IPS-18a (cell line): ENCODE results near the gene ARHGAP19.

Experiments
- H3K27ac ChIP-seq: one replicate; pipeline ENCODE4 v1.5.1; 2013; ENCODE audit warnings: low read length
- H3K27me3 ChIP-seq: one replicate; pipeline ENCODE4 v1.6.1; 2013; ENCODE audit warnings: mild to moderate bottlenecking, low read length; ENCODE audit not compliant: control insufficient read depth, insufficient read depth
- H3K36me3 ChIP-seq: one replicate; pipeline ENCODE4 v1.6.1; 2013; ENCODE audit warnings: low read depth, low read length; ENCODE audit not compliant: control insufficient read depth
- H3K4me1 ChIP-seq: one replicate; pipeline ENCODE4 v1.6.1; 2013; ENCODE audit warnings: low read depth, low read length; ENCODE audit not compliant: control insufficient read depth
- H3K4me3 ChIP-seq: one replicate; pipeline ENCODE4 v1.5.1; 2013; ENCODE audit warnings: low read length
- H3K9ac ChIP-seq: one replicate; pipeline ENCODE4 v1.6.1; 2013; ENCODE audit warnings: mild to moderate bottlenecking, low read length, moderate library complexity
- H3K9me3 ChIP-seq: one replicate; pipeline ENCODE4 v1.6.1; 2013; ENCODE audit warnings: low read depth, low read length; ENCODE audit not compliant: control insufficient read depth

Gene ARHGAP19

DNA sequence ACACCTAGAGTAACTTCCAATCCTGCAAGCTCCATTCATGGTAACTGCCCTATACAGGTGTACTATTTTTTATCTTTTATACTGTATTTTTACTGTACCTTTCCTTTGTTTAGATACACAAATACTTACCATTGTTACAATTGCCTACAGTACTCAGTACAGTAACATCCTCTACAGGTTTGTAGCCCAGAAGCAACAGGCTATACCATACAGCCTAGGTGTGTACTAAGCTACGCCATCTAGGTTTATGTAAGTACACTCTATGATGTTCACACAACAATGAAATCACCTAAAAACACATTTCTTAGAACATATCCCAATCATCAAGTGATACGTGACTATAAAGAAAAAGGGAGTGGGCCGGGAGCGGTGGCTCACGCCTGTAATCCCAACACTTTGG lies 53.6 kb downstream of the ARHGAP19 start:
- Histone ChIP-seq H3K27ac (no peak overlapping the region), H3K4me1 (no peaks in the 10 kb centered on the region), H3K9me3 (no peaks in the 10 kb centered on the region), H3K36me3 (peaks cover 22% of the 10 kb centered on the region), H3K27me3 (no peaks in the 10 kb centered on the region), H3K4me3 (no peak overlapping the region), H3K9ac (no peak overlapping the region)

DNA sequence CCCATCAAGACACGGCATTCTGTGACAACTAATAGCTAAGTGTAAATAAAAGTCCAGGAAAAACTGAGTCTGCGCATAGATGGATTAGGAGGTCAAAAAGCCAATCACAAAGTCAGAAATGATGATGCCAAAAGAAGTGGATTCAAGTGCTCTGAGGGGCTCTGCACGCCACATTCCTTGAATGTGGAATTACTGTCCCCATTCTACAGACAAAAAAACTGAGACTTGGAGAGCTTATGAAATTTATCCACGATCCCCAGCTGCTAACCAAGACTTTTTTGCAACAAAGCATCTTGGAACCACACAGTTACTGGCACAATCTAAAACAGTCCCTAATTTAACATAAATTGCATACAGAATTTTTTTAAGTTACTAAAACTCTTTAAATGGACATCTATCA lies 57.1 kb downstream of the ARHGAP19 start:
- peaks cover 11% of the 10 kb centered on the region for H3K36me3 ChIP-seq
- H3K4me3 ChIP-seq = no peak overlapping the region
- H3K27ac ChIP-seq = no peak overlapping the region
- H3K9me3 ChIP-seq = no peaks in the 10 kb centered on the region
- H3K4me1 ChIP-seq = no peaks in the 10 kb centered on the region
- no peaks in the 10 kb centered on the region for H3K27me3 ChIP-seq
- H3K9ac ChIP-seq = no peak overlapping the region

DNA sequence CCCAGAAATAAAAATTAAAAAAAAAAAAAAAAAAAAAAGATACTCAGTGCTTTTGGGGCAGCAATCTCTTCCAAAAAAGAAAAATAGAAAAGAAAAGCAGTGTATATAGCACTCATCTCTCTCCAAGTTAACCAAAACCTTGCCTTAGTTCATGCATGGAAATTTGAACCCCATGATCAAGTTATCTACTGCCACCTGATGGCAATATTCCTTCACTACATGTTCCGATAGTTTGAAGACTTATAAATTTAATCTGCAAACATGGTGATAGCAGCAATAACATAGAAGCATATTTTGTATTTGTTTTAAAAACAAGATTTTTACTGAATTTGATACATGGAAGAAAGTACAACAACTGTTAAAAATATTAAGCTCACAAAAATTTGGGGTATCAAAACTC lies 58.0 kb downstream of the ARHGAP19 start:
- no peaks in the 10 kb centered on the region for H3K4me1 ChIP-seq
- H3K27ac ChIP-seq = no peak overlapping the region
- no peaks in the 10 kb centered on the region for H3K9me3 ChIP-seq
- H3K4me3 ChIP-seq = no peak overlapping the region
- H3K27me3 ChIP-seq = no peaks in the 10 kb centered on the region
- H3K9ac ChIP-seq = no peak overlapping the region
- peaks cover 20% of the 10 kb centered on the region for H3K36me3 ChIP-seq

DNA sequence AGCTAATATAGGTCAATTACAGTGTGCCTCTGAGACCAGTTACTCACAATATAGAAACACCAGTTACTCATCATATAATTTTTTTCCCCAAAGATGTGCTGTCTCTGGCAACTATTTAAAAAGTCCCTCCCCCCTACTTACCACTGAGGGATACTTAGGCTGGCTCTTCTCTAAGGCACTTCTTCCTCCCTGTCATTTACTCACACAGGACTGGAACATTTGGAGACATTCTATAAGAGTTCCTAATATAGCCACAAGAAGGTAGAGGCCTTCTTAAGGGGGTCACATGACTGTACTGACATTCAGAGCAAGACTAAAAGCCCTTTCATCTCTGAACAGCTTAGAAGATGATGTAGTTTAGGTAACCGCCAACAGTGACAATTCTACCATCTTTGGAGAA lies 62.3 kb downstream of the ARHGAP19 start:
- no peaks in the 10 kb centered on the region for H3K27me3 ChIP-seq
- H3K36me3 ChIP-seq = peaks cover 26% of the 10 kb centered on the region
- no peak overlapping the region for H3K9ac ChIP-seq
- no peaks in the 10 kb centered on the region for H3K4me1 ChIP-seq
- no peak overlapping the region for H3K27ac ChIP-seq
- H3K4me3 ChIP-seq = no peak overlapping the region
- H3K9me3 ChIP-seq = no peaks in the 10 kb centered on the region

DNA sequence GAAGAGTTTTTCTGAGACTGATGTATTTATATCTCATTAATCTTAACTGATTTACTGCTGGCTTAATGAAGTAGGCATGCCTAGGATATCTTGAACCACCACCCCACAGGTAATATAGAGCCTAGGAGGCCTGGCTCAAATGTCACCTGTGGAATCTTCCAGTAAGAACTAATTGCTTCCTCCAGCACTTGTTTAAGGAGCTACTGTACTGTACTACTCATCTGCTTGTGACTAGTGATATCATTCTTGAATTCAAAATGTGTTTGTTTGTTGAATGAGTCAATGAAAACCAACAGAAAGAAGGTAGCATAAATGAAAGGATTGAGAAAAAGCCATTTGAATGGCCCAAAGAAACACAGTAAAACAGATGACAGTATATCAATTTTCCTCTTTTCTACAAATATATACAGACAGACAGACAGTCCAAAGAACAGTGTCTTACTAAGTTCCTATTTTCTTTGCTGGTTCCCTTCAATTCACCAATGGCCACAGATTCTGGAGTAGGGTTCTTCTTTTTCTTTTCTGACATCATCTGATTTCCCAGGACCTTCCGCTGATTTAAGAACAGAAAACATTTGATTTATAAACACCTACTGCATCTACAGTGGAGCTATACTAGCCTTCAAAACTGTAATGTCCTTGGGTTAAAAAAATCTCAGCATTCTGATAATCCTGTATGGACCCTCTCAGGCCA lies 63.0 kb downstream of the ARHGAP19 start:
- H3K27me3 ChIP-seq = no peaks in the 10 kb centered on the region
- H3K4me3 ChIP-seq = no peak overlapping the region
- peaks cover 26% of the 10 kb centered on the region for H3K36me3 ChIP-seq
- H3K9me3 ChIP-seq = no peaks in the 10 kb centered on the region
- no peak overlapping the region for H3K9ac ChIP-seq
- no peaks in the 10 kb centered on the region for H3K4me1 ChIP-seq
- no peak overlapping the region for H3K27ac ChIP-seq

GRCh38 chr10:97228775-97229157 lies 63.7 kb downstream of the ARHGAP19 start:
- Histone ChIP-seq H3K36me3 (peaks cover 26% of the 10 kb centered on the region), H3K27me3 (no peaks in the 10 kb centered on the region), H3K9ac (no peak overlapping the region), H3K4me3 (no peak overlapping the region), H3K27ac (no peak overlapping the region), H3K4me1 (no peaks in the 10 kb centered on the region), H3K9me3 (no peaks in the 10 kb centered on the region)

DNA sequence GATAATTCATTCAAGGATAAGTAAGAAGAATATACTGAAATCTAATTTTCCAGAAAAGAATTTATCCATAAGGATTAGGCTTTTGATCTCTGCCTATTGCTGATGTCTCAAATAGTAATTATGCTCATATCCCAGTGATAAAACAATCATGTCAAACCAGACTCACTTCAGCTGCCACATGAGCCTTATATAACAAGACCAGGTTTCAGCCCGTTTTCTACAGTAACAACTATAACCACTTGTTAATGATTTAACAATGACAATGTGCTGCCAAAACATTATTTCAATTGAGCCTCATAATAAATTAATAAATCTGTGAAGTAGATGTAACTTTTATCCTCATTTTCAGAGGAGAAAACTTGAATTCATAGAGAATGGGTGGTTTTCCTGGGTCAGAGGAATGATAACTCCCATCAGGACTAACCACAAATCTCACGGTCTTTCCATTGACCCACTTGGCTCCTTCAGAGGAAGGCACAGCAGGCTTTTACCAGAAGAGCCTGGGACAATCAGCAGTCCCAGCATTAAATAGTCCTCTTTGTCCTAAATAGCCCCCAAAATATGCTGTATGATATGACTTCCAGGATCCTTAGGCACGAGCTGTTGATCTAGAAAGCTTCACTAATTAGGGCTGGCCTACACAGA lies 64.2 kb downstream of the ARHGAP19 start:
- Histone ChIP-seq H3K9me3 (no peaks in the 10 kb centered on the region), H3K9ac (no peak overlapping the region), H3K27ac (no peak overlapping the region), H3K4me3 (no peak overlapping the region), H3K27me3 (no peaks in the 10 kb centered on the region), H3K4me1 (no peaks in the 10 kb centered on the region), H3K36me3 (peaks cover 26% of the 10 kb centered on the region)

DNA sequence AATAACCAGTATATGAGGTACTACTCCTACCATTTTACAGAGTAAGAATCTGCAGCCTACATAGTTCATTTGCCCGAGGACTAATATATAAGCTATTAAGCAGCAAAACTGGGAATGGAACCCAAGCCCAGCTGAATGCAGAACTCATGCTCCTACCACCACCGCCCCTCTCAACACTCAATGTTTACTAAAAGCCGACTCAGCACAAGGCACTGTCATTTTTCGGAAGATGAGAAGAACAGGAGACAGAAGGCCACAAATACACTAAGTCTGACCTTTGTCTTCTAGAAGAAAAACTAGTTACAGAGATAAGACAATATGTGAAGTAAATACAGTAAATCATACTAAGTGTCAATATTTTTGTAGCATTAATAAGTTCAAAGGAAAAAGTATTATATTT lies 66.0 kb downstream of the ARHGAP19 start:
- Histone ChIP-seq H3K4me1 (peaks cover 11% of the 10 kb centered on the region), H3K27me3 (no peaks in the 10 kb centered on the region), H3K4me3 (no peak overlapping the region), H3K27ac (no peak overlapping the region), H3K9ac (no peak overlapping the region), H3K36me3 (peaks cover 26% of the 10 kb centered on the region), H3K9me3 (no peaks in the 10 kb centered on the region)

DNA sequence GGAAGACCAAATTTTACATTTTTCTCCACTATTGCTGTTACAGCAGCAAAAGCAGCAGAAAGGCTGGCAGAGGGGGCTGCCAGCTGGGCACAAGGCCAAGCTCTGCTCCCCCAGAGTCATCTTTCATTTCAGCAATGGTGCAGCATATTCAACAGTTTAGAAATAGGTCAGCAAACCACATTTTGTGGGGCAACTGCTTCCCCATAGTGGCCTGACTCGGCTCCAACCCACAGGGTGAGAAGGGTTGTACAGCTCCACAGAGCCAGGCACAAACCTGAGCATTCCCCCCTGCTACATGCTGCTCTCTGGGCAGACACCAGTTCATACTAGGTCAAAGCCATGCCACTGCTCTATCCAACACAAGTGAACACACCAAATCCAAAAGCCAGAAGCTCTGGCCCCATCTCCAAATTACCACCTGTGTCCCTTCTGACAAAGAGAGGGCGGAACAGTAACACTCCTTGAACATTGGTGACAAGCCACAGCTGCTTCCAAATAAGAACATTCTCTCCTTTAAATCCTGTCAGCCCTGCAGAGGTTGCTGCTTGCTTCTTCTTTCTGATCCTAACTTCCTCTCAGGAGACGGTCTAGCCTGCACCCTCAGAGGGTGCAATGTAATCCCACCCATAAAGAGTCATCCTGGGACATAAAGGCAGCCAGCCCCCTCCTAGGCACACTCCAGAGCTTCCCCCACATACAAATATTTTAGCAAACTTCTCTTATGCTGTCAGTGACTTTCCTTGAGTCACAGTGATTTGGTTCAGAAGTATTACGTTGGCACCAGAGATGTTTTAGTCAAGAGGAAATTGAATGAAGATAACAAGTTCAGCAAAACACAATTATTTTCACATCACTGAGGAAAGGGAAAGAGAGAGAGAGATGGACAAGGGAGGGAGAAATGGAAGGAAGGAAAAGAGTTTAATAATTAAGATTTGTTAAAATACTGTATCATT lies 67.7 kb downstream of the ARHGAP19 start:
- Histone ChIP-seq H3K9ac (no peak overlapping the region), H3K4me1 (peaks cover 11% of the 10 kb centered on the region), H3K27ac (no peak overlapping the region), H3K27me3 (no peaks in the 10 kb centered on the region), H3K4me3 (no peak overlapping the region), H3K36me3 (peaks cover 21% of the 10 kb centered on the region), H3K9me3 (no peaks in the 10 kb centered on the region)

DNA sequence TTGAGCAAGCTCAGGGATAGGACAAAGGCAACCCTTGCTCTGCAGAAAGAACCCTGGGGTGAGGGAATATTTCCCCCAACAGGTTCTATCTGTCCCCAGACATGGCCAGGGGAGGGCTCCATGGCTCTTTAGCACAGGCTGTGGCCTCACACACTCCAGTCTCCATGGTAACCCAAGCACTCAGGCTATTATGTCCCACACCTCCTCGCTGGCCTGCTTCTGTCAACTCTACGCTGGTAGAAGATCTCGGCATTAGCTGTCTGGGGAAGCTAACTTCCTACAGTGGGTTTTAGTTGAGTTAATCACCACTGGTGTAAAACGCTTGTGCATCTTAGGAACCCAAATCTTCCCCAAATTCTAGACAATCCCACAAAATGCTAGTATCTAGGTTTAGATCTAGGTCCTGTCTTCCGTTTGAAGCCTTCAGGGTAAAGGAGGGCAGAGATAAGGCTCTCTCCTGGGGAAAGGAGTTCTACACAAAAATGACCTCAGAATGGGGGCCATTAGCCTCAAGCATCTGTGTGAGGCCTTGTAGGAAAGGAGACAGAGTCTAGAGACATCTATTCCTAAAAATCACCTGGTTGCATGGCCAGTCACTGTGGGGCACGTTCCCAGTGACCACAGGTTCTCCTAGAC lies 70.0 kb downstream of the ARHGAP19 start:
- Histone ChIP-seq H3K4me1 (peaks cover 11% of the 10 kb centered on the region), H3K36me3 (peaks cover 4% of the 10 kb centered on the region), H3K27ac (no peak overlapping the region), H3K4me3 (no peak overlapping the region), H3K9me3 (no peaks in the 10 kb centered on the region), H3K27me3 (no peaks in the 10 kb centered on the region), H3K9ac (no peak overlapping the region)

- no peak overlapping the region for H3K27ac ChIP-seq
- H3K36me3 ChIP-seq = no peaks in the 10 kb centered on the region
- H3K27me3 ChIP-seq = no peaks in the 10 kb centered on the region
- no peak overlapping the region for H3K4me3 ChIP-seq
- H3K4me1 ChIP-seq = peaks cover 11% of the 10 kb centered on the region
- H3K9me3 ChIP-seq = no peaks in the 10 kb centered on the region
- no peak overlapping the region for H3K9ac ChIP-seq
Measured at GRCh38 chr10:97220355-97220754, 72.1 kb downstream of the ARHGAP19 start.
